GM18868 (cell line): ENCODE measurements around the gene PERP.
"Not testable (repeated sequence)": the region's sequence is repeated elsewhere in the genome, so short reads cannot be mapped to it uniquely, and the experiment has no call there.

Source experiments
- ATAC-seq: cut with Tn5 transposase; IDR thresholded peaks from one replicate; pipeline ENCODE4 v1.9.1; 2021; ENCODE audit warnings: mild to moderate bottlenecking, moderate library complexity; ENCODE audit not compliant: unreplicated experiment

The PERP gene

DNA sequence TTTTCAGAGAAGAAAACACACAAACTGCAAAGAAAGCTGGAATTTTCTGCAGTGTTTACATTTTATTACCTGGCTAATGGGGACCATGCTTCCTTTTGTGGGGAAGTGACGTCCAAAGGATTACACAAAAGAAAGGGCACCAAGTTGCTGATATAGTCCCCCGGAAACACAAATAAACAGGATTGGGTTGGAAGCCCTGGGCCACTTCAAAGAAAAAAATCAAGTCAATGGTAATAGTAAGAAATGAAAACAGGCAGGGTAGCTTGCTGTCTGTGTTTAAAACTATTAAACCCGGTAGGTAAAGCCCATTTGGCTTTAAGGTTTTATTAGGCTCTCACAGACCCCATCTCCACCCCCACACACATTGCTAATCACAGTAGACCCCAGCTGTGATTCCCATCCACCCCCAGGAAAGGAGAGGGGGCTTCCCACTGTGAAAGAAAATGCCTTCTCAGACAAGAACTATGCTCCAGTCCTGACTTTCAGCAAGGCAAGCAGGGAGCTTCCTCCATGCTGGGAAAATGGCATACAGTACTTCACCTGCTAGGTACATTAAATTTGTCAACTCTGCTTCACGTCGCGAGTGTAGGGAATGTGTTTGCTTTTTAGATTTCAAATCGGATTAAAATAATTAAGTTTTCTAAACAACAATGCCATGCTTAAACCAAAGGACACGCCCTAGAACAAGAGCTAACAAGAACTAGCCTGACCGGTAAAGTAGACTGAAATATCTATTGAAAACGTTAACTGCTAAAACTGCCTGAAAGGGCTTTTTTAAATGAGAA is 1.1 kb downstream of the PERP start:
- ATAC-seq = no peak

DNA sequence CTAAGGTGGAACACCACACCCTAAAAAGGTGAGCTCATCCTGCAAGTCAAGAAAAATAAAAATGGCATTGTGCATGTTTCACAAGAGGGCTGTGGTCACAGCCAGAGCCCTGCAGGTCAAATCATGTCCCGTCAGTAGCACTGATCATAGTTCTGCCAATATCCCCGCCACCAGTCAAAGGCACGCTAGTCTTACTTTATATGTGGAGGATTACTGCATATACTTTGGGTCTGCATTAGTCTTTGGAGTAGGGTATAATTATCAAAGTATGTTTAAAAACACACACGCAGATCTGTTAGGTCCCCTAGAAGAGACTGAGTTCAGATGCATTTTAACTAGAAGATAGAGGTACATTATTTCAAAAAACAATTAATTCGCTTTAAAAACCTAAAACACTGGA is 1.8 kb downstream of the PERP start:
- ATAC-seq = no peak

DNA sequence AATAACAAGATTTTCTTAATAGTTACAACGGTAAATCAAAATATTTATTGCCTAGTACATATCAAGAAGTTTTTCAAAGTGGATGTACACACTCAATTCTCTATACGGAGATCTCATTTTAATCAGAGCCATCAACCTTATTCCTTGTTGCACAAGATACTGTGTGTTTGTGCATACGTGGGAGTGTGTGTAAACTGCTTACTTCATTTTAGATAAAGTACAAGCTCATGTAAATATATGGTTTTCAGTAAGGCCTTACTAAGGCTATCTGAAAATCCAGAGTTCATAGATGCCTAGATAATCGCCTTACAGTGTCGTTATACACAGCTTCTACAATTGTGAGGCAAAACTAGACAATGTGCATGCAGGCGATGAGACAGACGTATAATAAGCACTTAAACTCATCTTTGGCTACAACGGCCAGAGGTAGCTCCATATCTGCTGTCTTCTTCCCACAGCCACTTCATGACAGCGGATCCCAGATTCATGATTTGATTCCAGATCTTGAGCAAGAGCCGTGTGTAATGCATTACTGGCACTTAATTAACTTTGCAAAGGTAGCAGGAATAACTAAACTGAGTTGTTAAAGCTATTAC is 2.5 kb downstream of the PERP start:
- no peak for ATAC-seq

DNA sequence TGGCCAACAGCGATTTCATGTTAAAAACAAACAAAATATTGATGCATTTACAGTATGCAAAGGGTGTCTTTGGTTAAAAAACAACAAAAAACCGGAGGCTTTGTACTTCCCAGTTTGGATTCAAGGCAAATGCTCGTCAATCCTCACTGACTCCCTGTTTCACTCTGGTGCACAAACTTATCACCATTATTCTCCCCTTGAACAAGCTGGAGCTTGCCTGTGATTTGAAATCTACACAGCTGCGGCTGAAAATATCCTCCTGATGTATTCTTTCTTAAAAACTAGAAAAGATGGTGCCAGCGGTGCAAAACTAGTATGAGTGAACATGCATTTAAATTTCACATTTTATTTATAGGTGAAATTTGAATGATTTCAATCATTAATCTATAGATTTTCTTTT is 3.3 kb downstream of the PERP start:
- no peak for ATAC-seq

DNA sequence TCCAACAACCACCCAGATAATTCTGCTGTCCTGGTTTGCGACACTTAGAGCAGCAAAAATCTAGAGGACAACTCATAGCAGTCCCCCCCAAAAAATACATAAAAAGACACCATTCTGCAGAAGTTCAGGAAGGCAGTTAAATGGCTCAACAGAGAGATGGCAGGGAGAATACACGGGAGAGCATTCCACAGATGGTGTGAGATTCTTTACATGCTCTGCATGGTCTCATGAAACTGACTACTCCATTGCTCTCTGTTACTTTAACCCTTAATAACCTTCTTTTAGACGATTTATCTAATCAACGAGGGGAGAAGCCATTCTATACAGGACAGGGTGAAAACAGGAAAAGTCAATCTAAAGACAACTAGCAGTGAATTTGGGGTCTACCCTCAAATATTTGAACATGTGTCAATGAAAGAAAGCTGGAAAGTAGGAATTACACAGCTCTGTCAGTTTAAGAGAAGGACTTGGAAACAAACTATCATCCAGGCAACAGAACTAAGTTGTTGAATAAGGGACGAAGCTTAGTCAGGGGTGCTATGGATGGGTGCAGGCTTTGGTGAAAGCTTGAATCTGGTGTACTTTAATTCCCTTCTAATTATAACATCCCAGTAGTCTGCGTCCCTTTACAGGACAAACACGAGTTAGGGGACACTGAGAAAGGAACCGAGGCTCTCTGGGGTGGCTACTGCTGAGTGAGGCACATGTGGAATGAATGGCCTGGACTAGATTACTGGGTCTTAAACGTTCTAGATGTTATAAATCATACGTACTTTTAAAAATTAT is 5.1 kb downstream of the PERP start:
- ATAC-seq = no peak

DNA sequence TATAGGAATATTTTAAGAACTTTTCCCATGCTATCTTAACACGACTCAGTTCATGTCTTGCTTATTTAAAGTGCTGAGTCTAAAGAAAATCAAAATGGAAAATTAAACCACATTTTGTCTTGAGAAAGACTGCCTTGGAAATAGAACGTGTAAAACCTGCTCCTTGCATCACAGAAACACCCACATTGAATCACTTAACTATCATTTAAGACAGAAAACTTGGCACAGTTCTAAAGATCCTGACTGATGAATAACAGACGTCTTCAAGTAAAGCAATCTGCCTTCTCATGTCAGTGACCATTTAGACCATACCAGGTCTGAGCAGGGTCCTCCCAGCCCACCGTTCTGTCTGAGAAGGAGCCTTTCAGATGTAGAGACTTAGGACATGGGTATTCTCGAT is 7.4 kb downstream of the PERP start:
- no peak for ATAC-seq

DNA sequence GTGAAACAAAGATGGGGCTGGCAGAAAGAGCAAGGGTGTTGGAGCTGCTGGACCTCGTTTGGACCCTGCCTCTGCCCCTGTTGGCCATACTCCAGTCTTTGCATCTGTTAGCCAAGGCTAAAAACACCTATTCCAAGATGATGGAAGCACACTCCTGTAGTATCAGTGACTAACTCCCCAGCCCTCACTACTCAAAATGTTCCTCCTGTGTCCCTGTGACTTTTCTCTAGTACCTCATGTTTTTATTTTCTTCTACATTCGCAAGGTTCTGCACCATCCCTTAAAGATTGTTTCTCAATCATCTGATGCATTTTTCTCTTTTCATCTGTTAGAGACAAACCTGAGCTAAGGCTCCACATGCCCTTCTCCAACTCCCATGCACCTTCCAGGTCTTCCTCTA is 8.9 kb downstream of the PERP start:
- no peak for ATAC-seq

DNA sequence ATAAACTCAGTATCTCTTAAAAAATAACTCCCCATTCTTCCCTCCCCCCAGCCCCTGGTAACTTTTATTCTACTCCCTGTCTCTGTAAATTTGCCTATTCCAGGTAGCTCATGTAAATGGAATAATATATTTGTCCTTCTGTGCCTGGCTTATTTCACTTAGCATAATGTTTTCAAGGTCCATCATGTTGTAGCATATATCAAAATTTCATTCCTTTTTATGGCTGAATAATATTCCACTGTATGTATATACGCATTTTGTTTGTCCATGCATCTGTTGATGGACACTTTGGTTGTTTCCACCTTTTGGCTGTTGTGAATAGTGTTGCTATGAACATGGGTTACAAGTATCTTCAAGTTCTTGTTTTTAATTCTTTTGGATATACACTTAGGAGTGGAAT is 13.0 kb downstream of the PERP start:
- ATAC-seq = no peak

DNA sequence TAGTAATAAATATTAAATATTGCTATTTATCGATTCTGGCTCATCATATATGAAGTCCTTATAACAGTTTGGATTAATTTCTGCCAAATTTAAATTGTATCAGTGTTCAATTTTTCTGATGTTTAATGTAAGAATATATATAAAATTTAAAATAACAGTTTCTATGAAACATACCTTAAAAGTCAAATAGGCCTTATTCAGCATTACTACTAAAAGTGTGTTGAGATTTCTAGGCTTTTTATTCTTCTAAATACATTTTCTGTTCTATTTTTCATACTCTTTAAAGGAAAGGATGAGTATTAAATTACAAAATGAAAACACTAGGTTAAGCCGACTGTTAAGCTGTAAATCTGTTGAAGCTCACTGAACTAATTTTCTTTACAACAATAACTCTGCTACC is 13.6 kb downstream of the PERP start:
- no peak for ATAC-seq

DNA sequence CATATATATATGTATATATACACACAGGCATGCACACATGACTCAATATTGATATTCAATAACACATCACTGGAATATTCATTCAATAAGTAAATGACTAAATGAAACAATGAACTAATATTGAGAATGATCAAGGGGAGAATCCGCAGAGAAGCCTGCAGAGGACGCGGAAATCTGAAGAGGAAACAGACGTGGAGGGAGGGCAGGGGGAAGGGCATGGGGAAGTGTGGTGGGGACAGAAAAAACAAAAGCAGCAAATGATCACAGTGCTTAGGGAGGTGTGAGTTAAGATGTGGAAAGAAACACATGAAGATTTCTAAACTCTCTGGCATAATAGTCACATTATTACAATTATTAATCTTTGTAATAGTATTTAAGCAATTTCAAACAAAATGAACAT is 14.5 kb downstream of the PERP start:
- ATAC-seq = no peak

DNA sequence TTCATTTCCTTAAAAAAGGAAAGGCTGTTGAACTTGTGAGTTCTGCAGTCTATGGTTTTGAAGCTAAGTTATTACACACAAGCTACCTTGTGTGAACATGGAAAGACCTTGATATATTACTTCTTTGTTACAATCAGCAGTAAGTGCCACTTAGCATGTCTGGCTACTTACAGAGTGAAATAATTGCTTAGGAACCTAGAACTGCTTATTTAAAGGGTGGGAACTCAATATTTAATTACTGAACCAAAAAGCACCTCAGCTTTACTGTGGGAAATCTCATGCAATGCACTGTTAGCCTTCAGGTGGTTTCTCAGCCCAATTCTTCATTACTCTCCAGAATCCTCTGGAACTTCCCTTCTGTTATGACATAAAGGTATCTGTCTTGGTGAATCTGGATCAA is 17.9 kb downstream of the PERP start:
- ATAC-seq = no peak

DNA sequence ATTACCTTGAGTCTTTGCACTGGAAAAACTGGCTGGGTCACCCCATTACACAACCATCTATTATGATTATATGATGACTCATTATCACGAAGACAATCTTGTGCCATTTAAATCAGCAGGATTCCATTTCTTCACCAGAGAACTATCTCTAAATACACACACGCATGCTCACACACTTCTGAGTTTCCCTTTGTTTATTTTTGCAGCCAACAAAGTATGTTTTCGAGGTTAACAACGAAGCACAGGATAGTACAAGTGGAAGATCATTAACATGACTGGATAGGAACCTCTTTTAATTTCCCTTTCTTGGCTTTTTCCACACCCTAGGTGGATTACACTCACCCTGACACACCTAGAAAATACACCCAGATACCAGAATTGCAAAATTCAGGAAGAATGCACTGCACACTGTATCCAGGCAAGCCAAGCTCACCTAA is 18.9 kb downstream of the PERP start:
- ATAC-seq = no peak

DNA sequence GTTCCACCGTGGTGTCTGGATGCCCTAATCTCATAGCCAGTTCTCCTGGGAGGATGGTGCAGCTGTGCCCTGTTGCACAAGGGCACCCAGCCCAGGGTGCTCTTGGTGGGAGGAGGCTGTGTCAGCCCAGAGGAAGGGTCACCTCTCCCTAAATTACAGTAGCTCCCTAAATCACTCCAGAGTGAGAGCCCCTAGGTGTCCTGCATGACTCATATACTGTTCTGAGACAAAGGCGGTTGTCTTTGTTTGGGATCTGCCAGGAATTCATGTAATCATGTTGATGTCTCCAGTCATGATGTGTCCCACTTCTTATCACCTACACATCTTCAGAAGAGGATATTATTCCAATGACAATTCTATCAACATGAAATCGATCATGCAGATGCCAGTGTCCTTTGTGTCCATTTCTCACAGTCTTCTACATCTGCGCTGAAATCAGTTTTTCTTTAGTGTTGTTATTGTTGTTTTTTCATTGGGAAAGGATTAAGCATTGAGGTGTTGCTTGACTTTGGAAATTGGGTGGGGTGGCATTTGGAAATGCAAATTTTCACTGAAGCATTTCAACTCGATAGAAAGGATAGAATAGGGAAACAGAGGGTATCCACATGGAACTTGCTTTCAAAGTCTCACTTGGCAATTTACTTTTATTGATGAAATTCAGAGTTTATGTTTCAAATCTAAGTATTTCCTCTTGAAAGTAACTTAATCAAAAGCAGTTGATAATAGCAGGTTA is 19.5 kb downstream of the PERP start:
- ATAC-seq = no peak

DNA sequence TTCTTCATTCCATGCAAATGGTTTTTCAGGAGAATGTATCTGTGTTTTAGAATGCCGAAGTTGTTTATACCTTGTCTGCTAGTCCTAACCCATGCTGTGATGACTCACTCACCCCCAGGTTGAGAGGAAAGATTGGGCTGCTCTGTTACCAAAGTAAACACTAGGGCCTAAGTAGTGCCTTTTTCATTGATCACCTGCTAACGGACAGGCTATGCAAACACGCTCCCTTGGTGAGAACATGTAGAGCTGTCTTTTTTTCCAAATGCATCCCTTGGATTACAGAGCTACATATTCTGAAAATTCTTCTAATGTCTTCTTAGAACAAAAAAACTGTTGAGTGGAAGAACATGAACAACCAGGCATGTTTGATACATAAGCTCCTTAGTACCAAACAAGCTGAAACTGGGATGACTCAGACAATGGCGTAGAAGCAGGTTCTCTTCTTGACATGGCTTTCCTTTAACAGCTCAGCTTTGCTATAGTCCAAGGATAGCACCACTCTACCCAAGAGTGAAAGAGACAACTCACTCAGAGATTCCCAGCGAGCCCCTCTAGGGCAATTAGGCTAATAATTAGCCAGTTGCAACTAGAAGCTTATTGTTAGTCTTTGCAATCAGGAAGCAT is 20.5 kb downstream of the PERP start:
- ATAC-seq = no peak

DNA sequence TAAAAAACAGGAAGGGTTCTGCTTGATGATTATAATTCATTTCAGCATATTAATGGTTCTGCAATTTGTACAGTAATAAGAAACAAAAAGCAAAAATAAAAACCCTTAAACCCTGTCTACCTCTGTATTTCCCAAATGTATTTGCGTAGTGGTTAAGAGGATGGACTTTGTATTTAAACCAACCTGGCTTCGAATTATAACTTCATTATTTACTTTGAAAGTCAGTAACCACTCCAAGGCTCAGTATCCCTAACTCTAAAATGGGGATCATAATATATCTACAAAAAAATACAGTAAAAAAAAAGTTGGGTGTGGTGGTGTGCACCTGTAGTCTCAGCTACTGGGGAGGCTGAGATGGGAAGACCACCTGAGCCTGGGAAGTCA is 21.4 kb downstream of the PERP start:
- ATAC-seq = no peak

DNA sequence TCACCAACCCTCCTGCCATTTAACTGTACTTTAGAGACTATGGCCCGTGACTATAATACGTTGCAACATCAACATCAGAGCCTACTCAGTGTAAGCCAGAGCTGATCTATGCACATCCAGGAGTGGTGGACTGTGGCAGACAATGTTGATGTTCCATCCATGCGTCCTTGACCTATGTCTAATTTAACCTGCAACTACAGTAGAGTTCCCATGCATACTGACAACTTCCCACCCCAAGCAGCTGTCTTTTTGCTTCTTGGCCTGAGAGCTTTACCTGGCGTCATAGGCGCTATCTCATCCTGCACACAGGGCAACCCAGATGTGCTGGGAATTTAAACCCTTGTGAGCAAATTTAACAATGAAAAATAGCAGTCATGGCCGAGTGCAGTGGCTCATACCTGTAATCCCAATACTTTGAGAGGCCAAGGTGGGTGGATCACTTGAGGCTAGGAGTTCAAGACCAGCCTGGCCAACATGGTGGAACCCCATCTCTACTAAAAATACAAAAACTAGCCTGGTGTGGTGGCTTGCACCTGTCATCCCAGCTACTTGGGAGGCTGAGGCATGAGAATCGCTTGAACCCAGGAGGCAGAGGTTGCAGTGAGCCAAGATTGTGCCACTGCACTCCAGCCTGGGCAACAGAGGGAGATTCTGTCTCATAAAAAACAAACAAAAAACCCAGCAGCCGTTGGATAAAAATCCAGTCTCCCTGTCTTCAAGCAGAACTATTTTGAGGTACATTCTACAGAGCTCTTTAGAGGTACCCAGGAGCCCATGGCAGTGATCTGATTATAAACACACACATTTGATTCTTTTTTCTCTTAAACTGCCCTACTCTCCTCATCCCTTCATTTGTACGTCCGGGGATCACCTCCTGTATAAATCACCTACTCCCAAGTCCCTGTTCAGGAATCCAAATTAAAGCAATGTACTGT is 22.0 kb downstream of the PERP start:
- no peak for ATAC-seq

DNA sequence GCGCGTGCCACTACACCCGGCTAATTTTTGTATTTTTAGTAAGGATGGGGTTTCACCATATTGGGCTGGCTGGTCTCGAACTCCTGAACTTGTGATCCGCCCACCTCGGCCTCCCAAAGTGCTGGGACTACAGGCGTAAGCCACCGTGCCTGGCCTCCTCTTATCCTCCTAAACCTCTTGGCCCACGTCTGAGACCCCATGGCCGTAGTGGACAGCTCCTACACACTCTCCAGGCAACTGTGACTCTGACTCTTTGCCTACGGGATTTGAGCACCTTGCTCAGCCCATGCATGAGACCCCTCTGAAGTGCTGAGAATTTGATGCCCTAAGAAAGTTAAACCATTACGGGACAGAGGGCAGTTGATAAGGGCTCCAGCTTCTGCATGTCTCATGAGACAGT is 25.0 kb downstream of the PERP start:
- ATAC-seq = no peak

DNA sequence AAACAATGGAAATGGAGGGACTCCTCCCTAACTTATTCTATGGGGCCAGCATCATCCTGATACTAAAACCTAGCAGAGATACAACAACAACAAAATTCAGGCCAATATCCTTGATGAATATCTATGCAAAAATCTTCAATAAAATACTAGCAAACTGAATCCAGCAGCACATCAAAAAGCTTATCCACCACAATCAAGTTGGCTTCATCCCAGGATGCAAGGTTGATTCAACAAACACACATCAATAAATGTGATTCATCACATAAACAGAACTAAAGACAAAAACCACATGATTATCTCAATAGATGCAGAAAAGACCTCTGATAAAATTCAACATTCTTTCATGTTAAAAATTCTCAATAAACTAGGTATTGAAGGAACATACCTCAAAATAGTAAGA is 27.7 kb downstream of the PERP start:
- ATAC-seq = not testable (repeated sequence)

DNA sequence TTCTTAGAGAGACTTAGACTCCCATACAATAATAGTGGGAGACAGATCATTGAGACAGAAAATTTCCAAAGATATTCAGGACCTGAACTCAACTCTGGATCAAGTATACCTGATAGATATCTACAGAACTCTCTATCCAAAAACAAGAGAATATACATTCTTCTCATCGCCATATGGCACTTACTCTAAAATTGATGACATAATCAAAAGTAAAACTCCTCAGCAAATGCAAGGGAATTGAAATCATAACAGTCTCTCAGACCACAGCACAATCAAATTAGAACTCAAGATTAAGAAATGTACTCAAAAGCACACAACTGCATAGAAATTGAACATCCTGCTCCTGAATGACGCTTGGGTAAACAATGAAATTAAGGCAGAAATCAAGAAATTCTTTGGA is 28.7 kb downstream of the PERP start:
- no peak for ATAC-seq

DNA sequence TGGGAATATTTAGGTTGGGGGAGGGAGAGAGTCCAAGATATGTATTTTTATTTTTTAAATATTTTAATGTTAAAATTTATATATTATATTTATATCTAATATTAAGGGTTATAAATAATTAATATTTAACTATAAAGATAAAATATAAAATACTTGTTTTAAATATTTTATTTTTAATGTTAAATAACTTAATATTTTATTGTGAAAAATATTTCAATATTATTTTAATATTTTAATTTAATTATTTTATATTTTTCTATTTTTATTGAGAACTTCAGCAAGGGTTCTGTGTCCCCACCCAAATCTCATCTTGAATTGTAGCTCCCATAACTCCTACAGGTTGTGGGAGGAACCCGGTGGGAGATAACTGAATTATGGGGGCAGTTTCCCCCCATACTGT is 34.0 kb downstream of the PERP start:
- ATAC-seq = no peak
